Activated B cell treated with CpG ODN at 0.5 μM for 24 hours (primary cell): Measurements from ENCODE around the gene CALHM6. TPM values are rescaled to one million over a fixed set of nuclear protein-coding genes. Genes with fewer than 3 reads are reported as not detected.

Experiments used
- ATAC-seq: fragments of 200-7000 bp; cut with Tn5 transposase; one replicate; pipeline ENCODE4 v1.10.0; 2021; ENCODE audit warnings: low read depth, mild to moderate bottlenecking, moderate library complexity
- CTCF ChIA-PET: fragments of 350-600 bp; sonication (Branson Sonifier 250); formaldehyde crosslinking; loops from one replicate; lab custom pipeline; 2021; ENCODE audit warnings: antibody characterized with exemption; lab: Charles Lee
- POLR2A ChIA-PET: fragments of 350-600 bp; sonication (Branson Sonifier 250); formaldehyde crosslinking; loops from one replicate; lab custom pipeline; 2021; ENCODE audit warnings: antibody characterized with exemption; lab: Charles Lee
- DNase-seq: peaks from one replicate; pipeline ENCODE4 v3.0.0; 2022
- H3K27ac Mint-ChIP-seq: one replicate; pipeline ENCODE4 v1.8.0; 2020; ENCODE audit warnings: mixed read lengths
- H3K27me3 Mint-ChIP-seq: one replicate; pipeline ENCODE4 v1.8.0; 2021; ENCODE audit warnings: mixed read lengths
- H3K36me3 Mint-ChIP-seq: one replicate; pipeline ENCODE4 v1.8.0; 2021; ENCODE audit warnings: low read depth, mixed read lengths
- H3K4me1 Mint-ChIP-seq: one replicate; pipeline ENCODE4 v1.8.0; 2021; ENCODE audit warnings: mixed read lengths
- H3K4me3 Mint-ChIP-seq: one replicate; pipeline ENCODE4 v1.8.0; 2020; ENCODE audit warnings: mild to moderate bottlenecking, mixed read lengths
- H3K9me3 Mint-ChIP-seq: one replicate; pipeline ENCODE4 v1.8.0; 2020; ENCODE audit warnings: mixed read lengths
- CTCF ChIP-seq: fragments of 200-600 bp; IDR thresholded peaks from one replicate; pipeline ENCODE4 v1.8.0; 2022; ENCODE audit warnings: antibody characterized with exemption, mild to moderate bottlenecking
- intact Hi-C: fragments of 100-400 bp; cut with micrococcal nuclease; formaldehyde crosslinking; loops from one replicate; pipeline ENCODE4 v1.15.1; 2024
- total RNA-seq: library from RNA; stranded (reverse); gene quantifications from 2 replicates; pipeline ENCODE4 v1.2.3, GENCODE V29; 2022

The CALHM6 gene
- total RNA-seq, 1 donor from 2014 or later, result 15.0 TPM

GRCh38 chr6:116449565-116449964 lies 11.6 kb upstream of the CALHM6 start:
- H3K4me3 Mint-ChIP-seq, result no peak overlapping the region
- no peak for TF ChIP-seq CTCF
- H3K27me3 Mint-ChIP-seq, result no peaks in the 10 kb centered on the region
- intact Hi-C loops, result no loop called here
- peaks cover 39% of the 10 kb centered on the region for H3K4me1 Mint-ChIP-seq
- CTCF ChIA-PET, result interaction anchor here (1.1 to 1.5 kb wide), 2 partner anchors 111 to 162 kb away, joined by 3 to 4 read pairs; no protein-coding TSS in a partner anchor
- no peak for ATAC-seq
- POLR2A ChIA-PET, result no interaction called here
- DNase-seq, result no peak
- H3K9me3 Mint-ChIP-seq, result no peaks in the 10 kb centered on the region
- H3K27ac Mint-ChIP-seq, result no peak overlapping the region
- H3K36me3 Mint-ChIP-seq, result no peaks in the 10 kb centered on the region

- ATAC-seq (no peak), DNase-seq (no peak)
- H3K27ac Mint-ChIP-seq, result peak overlapping the region; percentile 46
- no peak for TF ChIP-seq CTCF
- peaks cover 32% of the 10 kb centered on the region for H3K4me1 Mint-ChIP-seq
- CTCF ChIA-PET, result interaction anchor here (1.4 kb wide), 1 partner anchor 161 kb away, joined by 5 read pairs; no protein-coding TSS in a partner anchor
- intact Hi-C loops, result loop anchor here (2.0 kb wide), 1 partner anchor 27 kb away; no protein-coding TSS in a partner anchor
- H3K4me3 Mint-ChIP-seq, result no peak overlapping the region
- POLR2A ChIA-PET, result no interaction called here
- H3K9me3 Mint-ChIP-seq, result no peaks in the 10 kb centered on the region
- H3K27me3 Mint-ChIP-seq, result no peaks in the 10 kb centered on the region
- H3K36me3 Mint-ChIP-seq, result no peaks in the 10 kb centered on the region
Measured at GRCh38 chr6:116450185-116450710, 10.9 kb upstream of the CALHM6 start.

- intact Hi-C loops, result loop anchor here (1.0 to 2.0 kb wide), 2 partner anchors 11 to 26 kb away; no protein-coding TSS in a partner anchor
- peak; percentile 93 for ATAC-seq
Measured at GRCh38 chr6:116450769-116451740, 10.1 kb upstream of the CALHM6 start.

GRCh38 chr6:116451916-116452315 lies 9.3 kb upstream of the CALHM6 start:
- no peak for TF ChIP-seq CTCF
- CTCF ChIA-PET, result interaction anchor here (1.2 kb wide), 1 partner anchor 165 kb away, joined by 5 read pairs; no protein-coding TSS in a partner anchor
- H3K9me3 Mint-ChIP-seq, result no peaks in the 10 kb centered on the region

More at GRCh38 chr6:116450769-116451740, 10.1 kb upstream of the CALHM6 start:
- ChIA-PET POLR2A (interaction anchor here (1.2 kb wide), 1 partner anchor 12 kb away, joined by 3 read pairs; no protein-coding TSS in a partner anchor), CTCF (interaction anchor here (1.2 to 1.4 kb wide), 2 partner anchors 162 to 164 kb away, joined by 5 read pairs; no protein-coding TSS in a partner anchor)
- DNase-seq, result no peak
- Mint-ChIP-seq H3K27me3 (no peaks in the 10 kb centered on the region), H3K36me3 (no peaks in the 10 kb centered on the region), H3K9me3 (no peaks in the 10 kb centered on the region), H3K4me1 (peaks cover 31% of the 10 kb centered on the region), H3K27ac (peak overlapping the region; percentile 70), H3K4me3 (peak overlapping the region; percentile 6)
- no peak for TF ChIP-seq CTCF

More at GRCh38 chr6:116451916-116452315, 9.3 kb upstream of the CALHM6 start:
- POLR2A ChIA-PET, result interaction anchor here (1.2 kb wide), 1 partner anchor 11 kb away, joined by 3 read pairs; no protein-coding TSS in a partner anchor
- no peak overlapping the region for H3K27ac Mint-ChIP-seq
- H3K36me3 Mint-ChIP-seq, result no peaks in the 10 kb centered on the region
- DNase-seq (no peak), ATAC-seq (no peak)
- no peaks in the 10 kb centered on the region for H3K27me3 Mint-ChIP-seq
- H3K4me1 Mint-ChIP-seq, result peaks cover 31% of the 10 kb centered on the region
- intact Hi-C loops, result loop anchor here (1.0 to 2.0 kb wide), 2 partner anchors 10 to 25 kb away; no protein-coding TSS in a partner anchor
- H3K4me3 Mint-ChIP-seq, result no peak overlapping the region
